ENCODE measurements around the gene HK3. TPM values are rescaled to one million over a fixed set of nuclear protein-coding genes. Genes with fewer than 3 reads are reported as not detected.

Gene HK3
- polyA plus RNA-seq, 1 donor from 2014 or later: 7.8 TPM

DNA sequence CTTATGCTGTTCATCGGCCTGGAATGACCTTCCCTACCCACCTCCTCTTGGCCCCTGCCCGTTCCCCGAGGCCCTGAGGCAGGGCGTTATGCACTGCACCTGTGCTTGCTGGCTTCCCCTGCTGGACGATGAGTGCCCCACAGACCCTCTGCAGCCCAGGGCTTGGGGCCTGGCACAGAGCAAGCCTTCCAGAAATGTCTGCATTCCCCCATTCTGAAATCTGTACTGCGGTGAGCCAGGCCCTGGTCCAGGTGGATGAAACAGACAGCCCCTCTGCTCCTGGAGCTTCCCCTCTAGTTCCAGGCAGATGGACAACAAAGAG lies 53.8 kb downstream of the HK3 start:
- H3K4me3 ChIP-seq (ENCODE audit: low read length): no peak overlapping the region
- H3K27me3 ChIP-seq (ENCODE audit: insufficient read depth, low read depth, low read length): no peaks in the 10 kb centered on the region
- no peaks in the 10 kb centered on the region for H3K36me3 ChIP-seq (ENCODE audit: insufficient read depth, low read length)

DNA sequence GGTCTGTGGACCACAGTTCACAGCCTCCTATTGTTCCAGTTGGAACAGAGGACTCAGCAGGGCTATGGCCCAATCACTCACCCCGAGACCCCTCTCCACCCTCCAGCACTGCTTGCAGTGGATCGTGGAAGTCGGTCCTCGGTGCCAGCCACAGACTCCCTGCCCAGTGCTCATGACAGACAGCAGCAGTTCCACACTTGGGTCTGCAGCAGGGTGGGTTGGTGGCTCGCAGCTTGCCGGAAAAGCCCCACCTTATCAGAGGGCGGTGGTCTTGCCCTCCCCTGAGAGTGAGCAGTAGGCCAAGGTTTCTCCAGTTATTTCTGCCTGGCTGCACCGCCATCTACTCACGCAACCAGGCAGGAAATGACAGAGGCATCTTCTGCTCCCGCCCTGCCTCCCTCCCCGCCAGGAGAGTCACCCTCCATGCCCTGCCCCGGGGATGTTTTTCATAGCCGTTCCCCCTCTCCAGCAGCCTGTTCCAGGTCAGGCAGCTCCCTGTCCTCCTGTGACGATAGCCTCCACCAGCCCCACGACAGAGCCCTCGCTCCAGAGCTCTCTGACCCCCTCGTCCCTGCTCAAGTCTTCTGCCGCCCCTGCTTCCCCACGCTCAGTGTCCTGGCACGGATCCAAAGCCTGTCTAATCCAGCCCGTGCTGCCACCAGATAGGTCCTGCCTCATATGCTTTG lies 54.3 kb downstream of the HK3 start:
- Histone ChIP-seq H3K9me3 (ENCODE audit: low read length) (no peaks in the 10 kb centered on the region), H3K27ac (ENCODE audit: low read length) (no peak overlapping the region), H3K9me2 (ENCODE audit: insufficient read depth, low read length) (no peaks in the 10 kb centered on the region), H4K20me1 (ENCODE audit: insufficient read depth) (no peaks in the 10 kb centered on the region), H3K4me3 (ENCODE audit: low read length) (no peak overlapping the region), H3K36me3 (ENCODE audit: insufficient read depth, low read length) (no peaks in the 10 kb centered on the region), H3K27me3 (ENCODE audit: insufficient read depth, low read depth, low read length) (no peaks in the 10 kb centered on the region), H3K9ac (ENCODE audit: low read length) (no peak overlapping the region), H2AFZ (ENCODE audit: low read depth, low read length) (no peak overlapping the region), H3F3A (ENCODE audit: insufficient read depth, low read length, poor library complexity, severe bottlenecking) (no peaks in the 10 kb centered on the region), H3K79me2 (replicated peaks; ENCODE audit: insufficient read depth, low read length) (no peaks in the 10 kb centered on the region), H3K4me2 (ENCODE audit: low read length) (no peak overlapping the region)
- TF ChIP-seq MXI1 (conservative IDR thresholded peaks at IDR 0.05; ENCODE audit: poor library complexity, severe bottlenecking): no peak
- TF ChIP-seq, protein P1, sequence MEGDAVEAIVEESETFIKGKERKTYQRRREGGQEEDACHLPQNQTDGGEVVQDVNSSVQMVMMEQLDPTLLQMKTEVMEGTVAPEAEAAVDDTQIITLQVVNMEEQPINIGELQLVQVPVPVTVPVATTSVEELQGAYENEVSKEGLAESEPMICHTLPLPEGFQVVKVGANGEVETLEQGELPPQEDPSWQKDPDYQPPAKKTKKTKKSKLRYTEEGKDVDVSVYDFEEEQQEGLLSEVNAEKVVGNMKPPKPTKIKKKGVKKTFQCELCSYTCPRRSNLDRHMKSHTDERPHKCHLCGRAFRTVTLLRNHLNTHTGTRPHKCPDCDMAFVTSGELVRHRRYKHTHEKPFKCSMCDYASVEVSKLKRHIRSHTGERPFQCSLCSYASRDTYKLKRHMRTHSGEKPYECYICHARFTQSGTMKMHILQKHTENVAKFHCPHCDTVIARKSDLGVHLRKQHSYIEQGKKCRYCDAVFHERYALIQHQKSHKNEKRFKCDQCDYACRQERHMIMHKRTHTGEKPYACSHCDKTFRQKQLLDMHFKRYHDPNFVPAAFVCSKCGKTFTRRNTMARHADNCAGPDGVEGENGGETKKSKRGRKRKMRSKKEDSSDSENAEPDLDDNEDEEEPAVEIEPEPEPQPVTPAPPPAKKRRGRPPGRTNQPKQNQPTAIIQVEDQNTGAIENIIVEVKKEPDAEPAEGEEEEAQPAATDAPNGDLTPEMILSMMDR (IDR thresholded peaks at IDR 0.05; ENCODE audit: poor library complexity, severe bottlenecking): no peak
- TF ChIP-seq, protein P2, sequence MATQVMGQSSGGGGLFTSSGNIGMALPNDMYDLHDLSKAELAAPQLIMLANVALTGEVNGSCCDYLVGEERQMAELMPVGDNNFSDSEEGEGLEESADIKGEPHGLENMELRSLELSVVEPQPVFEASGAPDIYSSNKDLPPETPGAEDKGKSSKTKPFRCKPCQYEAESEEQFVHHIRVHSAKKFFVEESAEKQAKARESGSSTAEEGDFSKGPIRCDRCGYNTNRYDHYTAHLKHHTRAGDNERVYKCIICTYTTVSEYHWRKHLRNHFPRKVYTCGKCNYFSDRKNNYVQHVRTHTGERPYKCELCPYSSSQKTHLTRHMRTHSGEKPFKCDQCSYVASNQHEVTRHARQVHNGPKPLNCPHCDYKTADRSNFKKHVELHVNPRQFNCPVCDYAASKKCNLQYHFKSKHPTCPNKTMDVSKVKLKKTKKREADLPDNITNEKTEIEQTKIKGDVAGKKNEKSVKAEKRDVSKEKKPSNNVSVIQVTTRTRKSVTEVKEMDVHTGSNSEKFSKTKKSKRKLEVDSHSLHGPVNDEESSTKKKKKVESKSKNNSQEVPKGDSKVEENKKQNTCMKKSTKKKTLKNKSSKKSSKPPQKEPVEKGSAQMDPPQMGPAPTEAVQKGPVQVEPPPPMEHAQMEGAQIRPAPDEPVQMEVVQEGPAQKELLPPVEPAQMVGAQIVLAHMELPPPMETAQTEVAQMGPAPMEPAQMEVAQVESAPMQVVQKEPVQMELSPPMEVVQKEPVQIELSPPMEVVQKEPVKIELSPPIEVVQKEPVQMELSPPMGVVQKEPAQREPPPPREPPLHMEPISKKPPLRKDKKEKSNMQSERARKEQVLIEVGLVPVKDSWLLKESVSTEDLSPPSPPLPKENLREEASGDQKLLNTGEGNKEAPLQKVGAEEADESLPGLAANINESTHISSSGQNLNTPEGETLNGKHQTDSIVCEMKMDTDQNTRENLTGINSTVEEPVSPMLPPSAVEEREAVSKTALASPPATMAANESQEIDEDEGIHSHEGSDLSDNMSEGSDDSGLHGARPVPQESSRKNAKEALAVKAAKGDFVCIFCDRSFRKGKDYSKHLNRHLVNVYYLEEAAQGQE (IDR thresholded peaks at IDR 0.05; ENCODE audit: borderline replicate concordance): no peak

More for the DNA sequence above, 53.8 kb downstream of the HK3 start:
- no peaks in the 10 kb centered on the region for H3K9me3 ChIP-seq (ENCODE audit: low read length)
- no peak overlapping the region for H3K4me2 ChIP-seq (ENCODE audit: low read length)
- H3K9ac ChIP-seq (ENCODE audit: low read length): no peak overlapping the region
- TF ChIP-seq POLR2AphosphoS5 (IDR thresholded peaks at IDR 0.05): no peak
- TF ChIP-seq TAF1 (IDR thresholded peaks at IDR 0.05; ENCODE audit: low read depth): no peak
- TF ChIP-seq SMC3 (conservative IDR thresholded peaks at IDR 0.05; ENCODE audit: poor library complexity): no peak
- TF ChIP-seq MXI1 (conservative IDR thresholded peaks at IDR 0.05; ENCODE audit: poor library complexity, severe bottlenecking): no peak
- no peak for TF ChIP-seq EZH2 (IDR thresholded peaks at IDR 0.05; ENCODE audit: borderline replicate concordance, insufficient read depth, low read length, poor library complexity, severe bottlenecking)
- TF ChIP-seq, protein P2 (IDR thresholded peaks at IDR 0.05; ENCODE audit: borderline replicate concordance): no peak
- TF ChIP-seq, protein P1 (IDR thresholded peaks at IDR 0.05; ENCODE audit: poor library complexity, severe bottlenecking): no peak
- no peak for TF ChIP-seq RAD21 (conservative IDR thresholded peaks at IDR 0.05)
- TF ChIP-seq EP300 (conservative IDR thresholded peaks at IDR 0.05; ENCODE audit: poor library complexity, severe bottlenecking): no peak
- no peaks in the 10 kb centered on the region for H3K9me2 ChIP-seq (ENCODE audit: insufficient read depth, low read length)
- H3F3A ChIP-seq (ENCODE audit: insufficient read depth, low read length, poor library complexity, severe bottlenecking): no peaks in the 10 kb centered on the region
- no peak overlapping the region for H2AFZ ChIP-seq (ENCODE audit: low read depth, low read length)
- H3K27ac ChIP-seq (ENCODE audit: low read length): no peak overlapping the region
- no peaks in the 10 kb centered on the region for H3K79me2 ChIP-seq (replicated peaks; ENCODE audit: insufficient read depth, low read length)
- no peaks in the 10 kb centered on the region for H4K20me1 ChIP-seq (ENCODE audit: insufficient read depth)

Data from neural cell (in vitro differentiated cells).